Measurements from ENCODE around the gene GMEB2.

- TF ChIP-seq CTCF (IDR thresholded peaks at IDR 0.05; ENCODE audit: low read depth, low read length) (no peak), POLR2A (IDR thresholded peaks at IDR 0.05; ENCODE audit: extremely low read depth, insufficient read length) (no peak), MYC (IDR thresholded peaks at IDR 0.05; ENCODE audit: low read depth, low read length) (peak; percentile 88), MAX (IDR thresholded peaks at IDR 0.05; ENCODE audit: low read depth, low read length) (peak; percentile 90)
Measured at GRCh38 chr20:63635431-63636141, 8.7 kb upstream of the GMEB2 start.
